Measurements from ENCODE around the gene WDR76.

WDR76 gene

DNA sequence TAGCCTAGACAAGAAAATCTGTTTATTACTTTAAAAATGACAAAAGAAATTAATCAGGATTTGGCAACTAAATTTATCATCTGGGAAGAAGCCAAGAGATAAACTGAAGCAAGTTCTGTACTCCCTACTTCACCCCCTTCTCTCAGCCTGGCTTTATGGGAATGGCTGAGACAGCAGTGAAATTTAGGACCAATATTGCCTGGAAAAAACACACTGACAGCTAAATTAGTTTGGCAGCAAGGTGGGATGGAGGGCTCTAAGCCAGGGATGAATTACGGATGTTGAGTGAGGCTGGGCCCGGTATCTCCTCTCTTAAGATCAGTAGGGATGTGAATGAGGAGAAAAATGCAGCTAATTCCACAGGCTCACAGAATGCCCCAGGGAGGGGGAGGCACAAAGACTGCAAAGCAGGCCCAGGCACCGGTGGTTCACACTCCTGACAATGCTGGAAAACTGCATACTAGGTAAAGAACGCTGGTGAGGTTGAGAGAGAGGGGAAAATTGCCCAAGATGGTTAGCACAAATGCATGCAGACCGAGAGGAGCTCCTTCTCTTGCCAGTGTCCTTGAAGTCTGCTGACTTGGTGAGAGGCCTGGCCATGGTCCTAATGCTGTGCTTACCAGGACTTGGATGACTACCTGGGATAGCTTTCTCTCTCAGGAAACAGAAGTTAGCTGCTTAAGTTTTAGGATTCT is 89.0 kb downstream of the WDR76 start:
- DNase-seq = no peak

GRCh38 chr15:43916326-43916660 is 89.5 kb downstream of the WDR76 start:
- DNase-seq = no peak

All from OCI-M1 (cell line).